Subcutaneous abdominal adipose tissue (tissue), 5 donors: ENCODE measurements around the gene VSIR.

Experiments used
- H3K27ac ChIP-seq: one replicate; pipeline ENCODE4 v1.7.0; 2013; ENCODE audit warnings: low read depth, mild to moderate bottlenecking, inconsistent platforms, low read length, moderate library complexity
- H3K27me3 ChIP-seq, 5 donors: one replicate each; pipeline ENCODE4 v1.7.0; 2013; ENCODE audit warnings: low read length in 5 of 5, inconsistent platforms in 1 of 5; ENCODE audit not compliant: control insufficient read depth in 5 of 5, insufficient read depth in 4 of 5
- H3K36me3 ChIP-seq, 5 donors: one replicate each; pipeline ENCODE4 v1.7.0; 2013; ENCODE audit warnings: low read length in 5 of 5; ENCODE audit not compliant: control insufficient read depth in 5 of 5, insufficient read depth in 5 of 5
- H3K4me1 ChIP-seq, 5 donors: one replicate each; pipeline ENCODE4 v1.7.0; 2013; ENCODE audit warnings: low read length in 5 of 5, mild to moderate bottlenecking in 3 of 5, moderate library complexity in 1 of 5; ENCODE audit not compliant: control insufficient read depth in 5 of 5, insufficient read depth in 5 of 5
- H3K4me3 ChIP-seq, 5 donors: one replicate each; pipeline ENCODE4 v1.7.0; 2013; ENCODE audit warnings: low read length in 5 of 5, low read depth in 1 of 5
- H3K9ac ChIP-seq, 5 donors: one replicate each; pipeline ENCODE4 v1.7.0; 2013; ENCODE audit warnings: low read length in 5 of 5, mild to moderate bottlenecking in 4 of 5, moderate library complexity in 3 of 5
- H3K9me3 ChIP-seq, 5 donors: one replicate each; pipeline ENCODE4 v1.7.0; 2013; ENCODE audit warnings: low read length in 5 of 5; ENCODE audit not compliant: control insufficient read depth in 5 of 5
- donor health status: healthy.
- donor health status: healthy.
- donor health status: healthy.
- donor health status: healthy.
- donor health status: healthy.

Gene VSIR

DNA sequence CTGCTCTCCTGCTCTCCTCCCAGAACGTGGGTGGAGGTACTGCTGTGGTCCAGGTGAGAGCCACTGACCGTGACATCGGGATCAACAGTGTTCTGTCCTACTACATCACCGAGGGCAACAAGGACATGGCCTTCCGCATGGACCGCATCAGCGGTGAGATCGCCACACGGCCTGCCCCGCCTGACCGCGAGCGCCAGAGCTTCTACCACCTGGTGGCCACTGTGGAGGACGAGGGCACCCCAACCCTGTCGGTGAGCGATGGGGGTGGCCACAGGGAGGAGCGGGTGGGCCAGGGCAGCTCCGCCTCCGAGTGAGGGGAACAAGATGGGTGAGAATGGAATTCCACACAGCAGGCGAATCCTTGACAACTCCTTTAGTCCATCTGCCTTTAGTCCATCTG is 31.6 kb downstream of the VSIR start:
- H3K9ac ChIP-seq: no peak overlapping the region
- H3K36me3 ChIP-seq: peaks cover 0 to 3% (median 0%) of the 10 kb centered on the region in 5 donors
- H3K27ac ChIP-seq: no peak overlapping the region
- H3K4me3 ChIP-seq: no peak overlapping the region
- H3K27me3 ChIP-seq: no peaks in the 10 kb centered on the region
- peaks cover 0 to 7% (median 4%) of the 10 kb centered on the region in 5 donors for H3K9me3 ChIP-seq
- H3K4me1 ChIP-seq: peaks cover 4 to 53% (median 43%) of the 10 kb centered on the region in 5 donors

DNA sequence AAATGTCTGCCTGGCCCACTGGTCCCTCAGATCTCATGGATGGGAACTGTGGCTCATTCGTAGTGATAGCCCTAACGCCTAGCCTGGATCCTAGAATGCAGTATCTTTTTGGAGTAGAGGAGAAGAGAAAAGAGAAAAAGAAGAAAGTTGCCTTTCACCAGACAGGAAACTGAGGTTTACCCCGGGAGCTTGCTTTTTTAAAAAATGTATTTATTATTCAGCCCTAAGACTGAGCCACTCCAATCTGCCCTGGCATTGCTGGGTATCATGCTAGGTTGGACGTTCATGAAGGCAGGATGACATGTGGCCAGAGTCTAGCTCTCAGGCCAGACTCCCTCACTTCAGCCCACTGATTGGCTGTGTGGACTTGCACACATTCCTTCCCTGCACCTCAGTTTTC is 32.3 kb downstream of the VSIR start:
- peaks cover 0 to 3% (median 0%) of the 10 kb centered on the region in 5 donors for H3K36me3 ChIP-seq
- no peaks in the 10 kb centered on the region for H3K27me3 ChIP-seq
- peaks cover 0 to 7% (median 4%) of the 10 kb centered on the region in 5 donors for H3K9me3 ChIP-seq
- H3K27ac ChIP-seq: no peak overlapping the region
- H3K9ac ChIP-seq: no peak overlapping the region
- H3K4me3 ChIP-seq: no peak overlapping the region
- peaks cover 4 to 53% (median 44%) of the 10 kb centered on the region in 5 donors for H3K4me1 ChIP-seq

DNA sequence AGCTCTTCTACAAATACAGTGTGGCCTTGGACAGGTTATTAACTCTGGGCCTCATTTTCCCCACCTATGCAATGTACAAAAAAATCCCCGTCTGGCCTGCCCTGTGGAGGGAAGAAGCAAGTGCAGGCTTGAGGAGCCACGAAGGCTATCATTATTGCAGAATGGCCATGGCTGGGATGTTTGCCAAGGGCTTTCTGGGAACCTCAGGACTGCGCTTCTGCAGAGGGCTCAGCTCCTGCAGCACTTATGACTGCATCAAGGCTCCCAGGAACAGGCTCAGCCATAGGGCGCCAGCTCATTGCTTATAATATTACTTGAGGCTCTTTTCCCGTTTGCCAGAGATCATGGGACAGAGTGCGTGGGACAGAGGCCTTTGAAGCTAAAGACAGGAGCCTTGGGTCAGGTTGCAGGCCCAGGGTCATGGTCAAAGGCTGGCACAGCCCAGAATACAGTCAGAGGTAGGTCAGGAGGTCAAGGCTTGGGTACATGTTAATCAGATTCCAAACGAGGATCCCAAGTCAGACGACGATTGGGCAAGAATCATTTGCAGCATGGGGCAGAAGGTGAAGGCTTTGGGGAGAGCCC is 33.2 kb downstream of the VSIR start:
- no peaks in the 10 kb centered on the region for H3K27me3 ChIP-seq
- H3K9me3 ChIP-seq: peaks cover 0 to 7% (median 4%) of the 10 kb centered on the region in 5 donors
- H3K27ac ChIP-seq: no peak overlapping the region
- H3K4me1 ChIP-seq: peaks cover 4 to 55% (median 45%) of the 10 kb centered on the region in 5 donors
- H3K36me3 ChIP-seq: peaks cover 0 to 3% (median 0%) of the 10 kb centered on the region in 5 donors
- H3K9ac ChIP-seq: no peak overlapping the region
- no peak overlapping the region for H3K4me3 ChIP-seq

DNA sequence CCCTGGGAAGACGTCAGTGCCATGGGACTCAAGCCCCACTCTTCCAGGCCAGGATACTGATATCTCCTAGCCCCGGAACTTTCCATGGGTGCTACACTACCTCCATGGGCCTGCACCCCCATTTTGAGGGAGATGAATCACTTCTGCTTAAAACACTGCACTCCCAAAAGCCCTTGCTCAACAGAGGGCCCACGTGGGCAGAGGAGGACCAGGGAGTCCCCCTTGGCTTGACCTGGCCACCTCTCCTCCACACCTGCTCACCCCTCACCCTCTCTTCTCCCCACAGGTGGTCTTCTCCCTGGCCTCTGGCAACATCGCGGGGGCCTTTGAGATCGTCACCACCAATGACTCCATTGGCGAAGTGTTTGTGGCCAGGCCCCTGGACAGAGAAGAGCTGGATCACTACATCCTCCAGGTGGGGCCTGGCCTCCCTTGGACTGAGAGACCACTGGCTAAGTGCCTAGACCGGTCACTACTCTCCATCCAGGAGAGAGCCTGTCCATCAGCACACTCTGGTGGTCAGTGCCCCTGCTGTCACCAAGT is 33.9 kb downstream of the VSIR start:
- no peaks in the 10 kb centered on the region for H3K27me3 ChIP-seq
- H3K36me3 ChIP-seq: peaks cover 0 to 3% (median 0%) of the 10 kb centered on the region in 5 donors
- peaks cover 4 to 59% (median 52%) of the 10 kb centered on the region in 5 donors for H3K4me1 ChIP-seq
- H3K9ac ChIP-seq: no peak overlapping the region
- H3K4me3 ChIP-seq: no peak overlapping the region
- peaks cover 0 to 7% (median 4%) of the 10 kb centered on the region in 5 donors for H3K9me3 ChIP-seq
- H3K27ac ChIP-seq: no peak overlapping the region

DNA sequence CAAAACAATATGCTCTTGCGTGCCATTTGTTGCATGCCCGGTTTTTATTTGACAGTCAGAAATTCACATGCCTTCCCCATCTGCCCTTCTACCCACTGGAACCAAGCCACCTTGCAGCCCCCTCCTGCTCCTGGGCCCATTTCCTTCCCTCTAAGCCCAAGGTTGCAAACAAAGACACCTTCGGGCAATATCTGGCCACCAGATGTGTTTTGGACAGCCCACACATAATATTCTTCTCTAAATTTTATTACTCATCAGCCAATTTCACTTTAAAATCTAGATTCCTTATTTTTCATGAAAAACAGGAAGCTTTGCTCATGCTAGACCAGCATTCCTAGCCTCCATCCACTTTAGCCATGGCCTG is 35.5 kb downstream of the VSIR start:
- Histone ChIP-seq H3K4me1 (peaks cover 4 to 59% (median 52%) of the 10 kb centered on the region in 5 donors), H3K9ac (no peak overlapping the region), H3K9me3 (peaks cover 0 to 5% (median 3%) of the 10 kb centered on the region in 5 donors), H3K27ac (no peak overlapping the region), H3K36me3 (peaks cover 0 to 3% (median 0%) of the 10 kb centered on the region in 5 donors), H3K27me3 (no peaks in the 10 kb centered on the region), H3K4me3 (no peak overlapping the region)

DNA sequence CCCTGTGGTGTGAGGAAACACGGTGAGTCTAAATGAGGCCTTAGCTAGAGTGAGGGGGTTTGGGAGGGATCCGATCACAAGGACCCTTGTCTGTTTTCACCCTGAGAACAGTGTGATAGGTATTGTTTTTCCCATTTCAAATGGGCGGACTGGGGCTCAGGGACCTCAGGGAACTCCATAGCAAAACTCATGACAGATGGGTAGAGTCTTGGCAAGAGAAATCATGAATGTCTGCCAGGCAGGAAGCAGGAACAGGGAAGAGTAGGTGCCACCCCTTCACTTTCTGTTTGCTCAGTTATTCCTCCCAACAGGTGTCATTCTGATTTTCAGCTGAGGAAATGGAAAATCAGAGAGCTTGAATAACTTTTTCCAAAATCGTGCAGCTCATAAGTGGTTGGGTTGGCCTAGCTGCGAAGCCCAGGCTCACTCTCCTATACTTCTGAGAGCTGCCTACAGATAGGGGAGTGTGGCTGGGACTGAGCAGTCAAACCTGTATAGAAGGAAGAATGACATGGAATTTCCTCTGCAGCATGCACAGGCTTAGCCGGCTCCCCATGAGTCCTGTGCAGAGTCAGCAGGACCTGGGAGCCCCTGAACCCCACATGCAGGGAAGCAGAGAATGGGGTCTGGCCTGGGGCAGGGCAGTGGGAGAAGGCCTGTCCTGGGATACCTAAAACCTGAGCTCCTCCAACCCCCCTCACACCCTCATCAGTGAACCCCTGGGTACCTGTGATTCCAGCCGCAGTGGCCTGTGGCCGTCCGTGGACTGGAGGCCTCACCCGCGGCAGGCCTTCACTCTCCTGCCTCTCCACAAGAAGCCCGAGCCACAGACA is 36.1 kb downstream of the VSIR start:
- peak overlapping the region in 1 of 5 donors; percentile 0 for H3K9ac ChIP-seq
- H3K4me1 ChIP-seq: peaks cover 4 to 59% (median 52%) of the 10 kb centered on the region in 5 donors
- H3K27ac ChIP-seq: no peak overlapping the region
- H3K27me3 ChIP-seq: no peaks in the 10 kb centered on the region
- no peak overlapping the region for H3K4me3 ChIP-seq
- H3K9me3 ChIP-seq: no peaks in the 10 kb centered on the region
- H3K36me3 ChIP-seq: peaks cover 0 to 3% (median 0%) of the 10 kb centered on the region in 5 donors

DNA sequence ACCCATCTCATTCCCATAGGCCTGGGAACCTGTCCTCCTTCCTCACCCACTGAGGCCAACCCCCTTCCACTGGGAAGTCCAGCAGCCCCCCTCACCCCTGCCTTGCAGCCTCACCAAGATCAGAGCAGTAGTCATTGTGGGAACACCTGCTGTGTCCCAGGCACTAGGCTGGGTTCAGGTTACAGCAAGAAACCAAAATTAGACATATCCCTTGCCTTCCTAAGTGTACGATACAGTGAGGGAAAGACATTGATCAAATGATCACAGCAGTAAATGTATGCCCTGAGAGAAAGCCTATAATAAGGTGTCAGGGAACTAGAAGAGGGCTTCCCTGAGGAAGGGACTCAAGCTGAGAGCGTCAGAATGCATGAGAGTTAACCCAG is 36.8 kb downstream of the VSIR start:
- Histone ChIP-seq H3K4me1 (peaks cover 4 to 59% (median 52%) of the 10 kb centered on the region in 5 donors), H3K4me3 (no peak overlapping the region), H3K9ac (peak overlapping the region in 1 of 5 donors; percentile 0), H3K27me3 (no peaks in the 10 kb centered on the region), H3K27ac (no peak overlapping the region), H3K9me3 (no peaks in the 10 kb centered on the region), H3K36me3 (peaks cover 0 to 3% (median 0%) of the 10 kb centered on the region in 5 donors)

DNA sequence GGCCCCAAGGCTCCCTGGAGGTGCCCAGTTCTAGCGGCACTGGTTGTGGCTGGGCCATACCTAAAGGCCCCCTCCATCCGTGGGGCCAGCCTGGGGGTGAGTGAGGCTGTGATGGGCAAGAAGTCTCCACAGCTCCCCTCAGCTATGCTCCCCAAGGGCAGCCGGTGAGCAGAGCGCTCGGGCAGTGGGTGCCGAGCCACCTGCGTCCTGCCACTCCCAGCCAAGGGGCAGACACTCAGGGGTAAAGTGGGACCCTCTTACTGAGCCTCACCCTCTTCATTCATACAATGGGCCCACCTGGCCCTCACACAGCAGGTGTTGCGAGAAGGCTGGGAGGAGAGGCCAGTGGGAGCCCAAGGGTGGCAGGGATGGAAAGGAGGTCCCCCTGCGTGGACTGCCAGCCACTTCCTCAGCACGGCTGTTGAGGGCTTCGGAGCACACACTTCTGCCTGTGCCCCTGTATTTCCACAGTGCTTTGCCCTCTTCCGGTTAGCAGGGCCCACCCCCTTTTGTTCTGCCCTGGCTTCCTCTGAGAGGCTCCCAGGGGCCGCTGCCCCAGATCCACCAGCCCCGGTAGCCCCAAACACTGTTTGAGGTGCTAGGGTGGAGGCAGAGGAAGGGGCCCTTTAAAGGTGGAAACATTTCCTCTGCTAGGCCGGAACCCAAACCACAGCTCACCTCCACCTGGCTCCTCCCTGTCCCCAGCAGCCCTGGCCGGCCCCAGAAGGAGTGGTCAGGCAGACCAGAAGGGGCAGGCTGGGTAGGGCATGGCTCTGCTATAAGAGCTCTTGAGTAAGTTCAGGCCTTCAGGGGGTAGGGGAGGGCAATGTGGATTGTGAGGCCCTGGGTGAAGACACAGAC is 37.4 kb downstream of the VSIR start:
- H3K9me3 ChIP-seq: no peaks in the 10 kb centered on the region
- H3K4me3 ChIP-seq: no peak overlapping the region
- H3K9ac ChIP-seq: peak overlapping the region in 1 of 5 donors; percentile 50
- peaks cover 4 to 59% (median 52%) of the 10 kb centered on the region in 5 donors for H3K4me1 ChIP-seq
- H3K27me3 ChIP-seq: no peaks in the 10 kb centered on the region
- no peak overlapping the region for H3K27ac ChIP-seq
- peaks cover 0 to 3% (median 0%) of the 10 kb centered on the region in 5 donors for H3K36me3 ChIP-seq

DNA sequence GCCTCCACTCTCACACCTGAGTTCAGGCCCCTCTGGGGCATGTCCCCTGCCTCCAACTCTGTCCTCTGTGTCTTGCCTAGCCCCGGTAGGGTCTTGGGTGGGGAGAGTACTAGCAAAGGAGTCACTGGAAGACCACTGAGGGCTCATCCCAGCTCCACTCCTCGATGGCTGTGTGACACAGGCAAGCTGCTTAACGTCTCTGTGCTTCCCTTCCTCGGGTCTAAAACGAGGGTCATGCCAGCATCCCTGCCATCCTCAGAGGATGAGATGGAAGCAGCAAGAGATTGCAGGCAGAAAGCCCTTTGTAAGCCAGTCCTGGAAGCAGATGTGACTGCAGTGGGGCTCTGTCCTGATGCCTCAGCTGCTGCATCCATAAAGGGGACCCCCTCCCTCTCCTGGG is 38.5 kb downstream of the VSIR start:
- no peak overlapping the region for H3K4me3 ChIP-seq
- H3K9me3 ChIP-seq: no peaks in the 10 kb centered on the region
- H3K27me3 ChIP-seq: no peaks in the 10 kb centered on the region
- H3K27ac ChIP-seq: no peak overlapping the region
- peaks cover 4 to 58% (median 42%) of the 10 kb centered on the region in 5 donors for H3K4me1 ChIP-seq
- H3K9ac ChIP-seq: no peak overlapping the region
- peaks cover 0 to 3% (median 0%) of the 10 kb centered on the region in 5 donors for H3K36me3 ChIP-seq
